ENCODE results near the gene TBL1XR1. TPM values are rescaled to one million over a fixed set of nuclear protein-coding genes. Genes with fewer than 3 reads are reported as not detected.

TBL1XR1 gene
- total RNA-seq, 1 experiment from 2014 or later: 192 TPM

DNA sequence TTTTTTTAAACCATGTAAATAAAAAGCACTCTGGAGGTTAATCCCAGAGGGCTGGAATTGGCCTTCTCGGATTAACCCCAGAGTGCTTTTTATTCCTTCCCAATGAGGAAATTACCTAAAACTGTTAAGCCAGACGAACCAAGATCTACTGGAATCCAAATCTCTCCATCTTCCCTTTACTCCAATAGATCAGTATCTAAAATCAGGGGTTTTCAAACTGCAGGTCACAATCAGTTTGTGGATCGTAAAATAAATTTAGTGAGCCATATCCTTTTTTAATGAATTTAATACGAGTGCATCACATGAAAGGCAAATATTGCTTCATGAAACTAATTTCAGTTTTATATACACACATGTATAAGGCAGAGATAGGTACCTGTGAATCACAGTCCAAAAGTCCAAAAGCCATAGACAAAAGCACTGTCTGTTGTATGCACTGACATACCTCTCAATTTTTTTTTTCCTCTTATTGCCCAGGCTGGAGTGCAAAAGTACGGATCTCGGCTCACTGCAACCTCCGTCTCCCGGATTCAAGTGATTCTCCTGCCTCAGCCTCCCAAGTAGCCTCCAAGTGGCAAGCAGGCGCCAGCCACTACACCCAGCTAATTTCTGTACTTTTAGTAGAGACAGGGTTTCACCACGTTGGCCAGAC is 61.3 kb downstream of the TBL1XR1 start:
- TF ChIP-seq SIN3A (IDR thresholded peaks at IDR 0.05; ENCODE audit: borderline replicate concordance, insufficient read depth, low read depth, low read length) (no peak), TCF7L2 (IDR thresholded peaks at IDR 0.05; ENCODE audit: low read depth, low read length) (no peak), POLR2AphosphoS5 (IDR thresholded peaks at IDR 0.05; ENCODE audit: low read depth, low read length) (no peak)
- TF ChIP-seq, protein P1, sequence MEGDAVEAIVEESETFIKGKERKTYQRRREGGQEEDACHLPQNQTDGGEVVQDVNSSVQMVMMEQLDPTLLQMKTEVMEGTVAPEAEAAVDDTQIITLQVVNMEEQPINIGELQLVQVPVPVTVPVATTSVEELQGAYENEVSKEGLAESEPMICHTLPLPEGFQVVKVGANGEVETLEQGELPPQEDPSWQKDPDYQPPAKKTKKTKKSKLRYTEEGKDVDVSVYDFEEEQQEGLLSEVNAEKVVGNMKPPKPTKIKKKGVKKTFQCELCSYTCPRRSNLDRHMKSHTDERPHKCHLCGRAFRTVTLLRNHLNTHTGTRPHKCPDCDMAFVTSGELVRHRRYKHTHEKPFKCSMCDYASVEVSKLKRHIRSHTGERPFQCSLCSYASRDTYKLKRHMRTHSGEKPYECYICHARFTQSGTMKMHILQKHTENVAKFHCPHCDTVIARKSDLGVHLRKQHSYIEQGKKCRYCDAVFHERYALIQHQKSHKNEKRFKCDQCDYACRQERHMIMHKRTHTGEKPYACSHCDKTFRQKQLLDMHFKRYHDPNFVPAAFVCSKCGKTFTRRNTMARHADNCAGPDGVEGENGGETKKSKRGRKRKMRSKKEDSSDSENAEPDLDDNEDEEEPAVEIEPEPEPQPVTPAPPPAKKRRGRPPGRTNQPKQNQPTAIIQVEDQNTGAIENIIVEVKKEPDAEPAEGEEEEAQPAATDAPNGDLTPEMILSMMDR (IDR thresholded peaks at IDR 0.05): no peak
- no peaks in the 10 kb centered on the region for H3K27me3 ChIP-seq (ENCODE audit: control insufficient read depth, insufficient read depth, low read length)
- CTCF ChIA-PET: no interaction called here
- H3K36me3 ChIP-seq (ENCODE audit: control insufficient read depth, insufficient read depth, low read length): no peaks in the 10 kb centered on the region
- no peak for DNase-seq (ENCODE audit: low read depth, low spot score)
- in situ Hi-C loops (cut with HindIII; ENCODE audit: low pct_unique_long_range_greater_than_20kb, low sequenced_read_pairs) (no loop called here), intact Hi-C loops (cut with micrococcal nuclease; ENCODE audit: unreplicated experiment) (no loop called here)
- H3K27ac ChIP-seq (ENCODE audit: low read length): no peak overlapping the region
- H3K4me3 ChIP-seq (ENCODE audit: low read depth in 2 of 2, low read length in 2 of 2): no peak overlapping the region
- POLR2A ChIA-PET: interaction anchor here (0.6 kb wide), 1 partner anchor 11 kb away, joined by 3 read pairs; no protein-coding TSS in a partner anchor
- ATAC-seq: no peak
- BruUV-seq (replicated peaks): no TSS peak
- H3K9me3 ChIP-seq (ENCODE audit: control insufficient read depth, insufficient read depth, low read depth, low read length): no peaks in the 10 kb centered on the region
- peaks cover 18% of the 10 kb centered on the region for H3K4me1 ChIP-seq (ENCODE audit: control insufficient read depth, insufficient read depth, low read length)

DNA sequence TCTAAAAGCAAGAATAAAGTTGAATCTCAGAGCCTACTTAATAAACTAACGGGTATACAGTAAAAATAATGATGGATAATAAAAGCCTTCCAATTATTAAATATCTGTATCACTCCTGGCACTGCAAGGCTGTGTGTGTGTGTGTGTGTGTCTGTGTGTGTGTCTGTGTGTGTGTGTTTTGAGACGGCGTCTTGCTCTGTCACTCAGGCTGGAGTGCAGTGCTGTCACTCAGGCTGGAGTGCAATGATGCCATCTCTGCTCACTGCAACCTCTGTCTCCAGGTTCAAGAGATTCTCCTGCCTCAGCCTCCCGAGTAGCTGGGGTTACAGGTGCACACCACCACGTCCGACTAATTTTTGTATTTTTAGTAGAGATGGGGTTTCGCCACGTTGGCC is 62.5 kb downstream of the TBL1XR1 start:
- ATAC-seq (no peak), DNase-seq (ENCODE audit: low read depth, low spot score) (no peak)
- Histone ChIP-seq H3K4me1 (ENCODE audit: control insufficient read depth, insufficient read depth, low read length) (peaks cover 10% of the 10 kb centered on the region), H3K9me3 (ENCODE audit: control insufficient read depth, insufficient read depth, low read depth, low read length) (no peaks in the 10 kb centered on the region), H3K27ac (ENCODE audit: low read length) (no peak overlapping the region), H3K4me3 (ENCODE audit: low read depth in 2 of 2, low read length in 2 of 2) (no peak overlapping the region), H3K27me3 (ENCODE audit: control insufficient read depth, insufficient read depth, low read length) (no peaks in the 10 kb centered on the region), H3K36me3 (ENCODE audit: control insufficient read depth, insufficient read depth, low read length) (no peaks in the 10 kb centered on the region)
- in situ Hi-C loops (cut with HindIII; ENCODE audit: low pct_unique_long_range_greater_than_20kb, low sequenced_read_pairs): no loop called here
- BruUV-seq (replicated peaks): no TSS peak
- intact Hi-C loops (cut with micrococcal nuclease; ENCODE audit: unreplicated experiment): no loop called here
- TF ChIP-seq TCF7L2 (IDR thresholded peaks at IDR 0.05; ENCODE audit: low read depth, low read length) (no peak), SIN3A (IDR thresholded peaks at IDR 0.05; ENCODE audit: borderline replicate concordance, insufficient read depth, low read depth, low read length) (no peak), POLR2AphosphoS5 (IDR thresholded peaks at IDR 0.05; ENCODE audit: low read depth, low read length) (no peak)
- TF ChIP-seq, protein P1 (IDR thresholded peaks at IDR 0.05): no peak
- TF ChIP-seq, protein P2, sequence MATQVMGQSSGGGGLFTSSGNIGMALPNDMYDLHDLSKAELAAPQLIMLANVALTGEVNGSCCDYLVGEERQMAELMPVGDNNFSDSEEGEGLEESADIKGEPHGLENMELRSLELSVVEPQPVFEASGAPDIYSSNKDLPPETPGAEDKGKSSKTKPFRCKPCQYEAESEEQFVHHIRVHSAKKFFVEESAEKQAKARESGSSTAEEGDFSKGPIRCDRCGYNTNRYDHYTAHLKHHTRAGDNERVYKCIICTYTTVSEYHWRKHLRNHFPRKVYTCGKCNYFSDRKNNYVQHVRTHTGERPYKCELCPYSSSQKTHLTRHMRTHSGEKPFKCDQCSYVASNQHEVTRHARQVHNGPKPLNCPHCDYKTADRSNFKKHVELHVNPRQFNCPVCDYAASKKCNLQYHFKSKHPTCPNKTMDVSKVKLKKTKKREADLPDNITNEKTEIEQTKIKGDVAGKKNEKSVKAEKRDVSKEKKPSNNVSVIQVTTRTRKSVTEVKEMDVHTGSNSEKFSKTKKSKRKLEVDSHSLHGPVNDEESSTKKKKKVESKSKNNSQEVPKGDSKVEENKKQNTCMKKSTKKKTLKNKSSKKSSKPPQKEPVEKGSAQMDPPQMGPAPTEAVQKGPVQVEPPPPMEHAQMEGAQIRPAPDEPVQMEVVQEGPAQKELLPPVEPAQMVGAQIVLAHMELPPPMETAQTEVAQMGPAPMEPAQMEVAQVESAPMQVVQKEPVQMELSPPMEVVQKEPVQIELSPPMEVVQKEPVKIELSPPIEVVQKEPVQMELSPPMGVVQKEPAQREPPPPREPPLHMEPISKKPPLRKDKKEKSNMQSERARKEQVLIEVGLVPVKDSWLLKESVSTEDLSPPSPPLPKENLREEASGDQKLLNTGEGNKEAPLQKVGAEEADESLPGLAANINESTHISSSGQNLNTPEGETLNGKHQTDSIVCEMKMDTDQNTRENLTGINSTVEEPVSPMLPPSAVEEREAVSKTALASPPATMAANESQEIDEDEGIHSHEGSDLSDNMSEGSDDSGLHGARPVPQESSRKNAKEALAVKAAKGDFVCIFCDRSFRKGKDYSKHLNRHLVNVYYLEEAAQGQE (IDR thresholded peaks at IDR 0.05; ENCODE audit: insufficient read depth in 1 of 2, low read depth in 2 of 2, low read length in 1 of 2): no peak
- ChIA-PET POLR2A (no interaction called here), CTCF (no interaction called here)

Data from Panc1 (cell line).